Smooth muscle cell of trachea (primary cell): Measurements from ENCODE around the gene KIF19. TPM values are rescaled to one million over a fixed set of nuclear protein-coding genes. Genes with fewer than 3 reads are reported as not detected.

Experiments
- total RNA-seq: library from RNA; depleted of rRNA; stranded (reverse); fragments of >200 nt; gene quantifications from 2 replicates; pipeline ENCODE4 v1.2.1, GENCODE V29; 2014

Gene KIF19, protein sequence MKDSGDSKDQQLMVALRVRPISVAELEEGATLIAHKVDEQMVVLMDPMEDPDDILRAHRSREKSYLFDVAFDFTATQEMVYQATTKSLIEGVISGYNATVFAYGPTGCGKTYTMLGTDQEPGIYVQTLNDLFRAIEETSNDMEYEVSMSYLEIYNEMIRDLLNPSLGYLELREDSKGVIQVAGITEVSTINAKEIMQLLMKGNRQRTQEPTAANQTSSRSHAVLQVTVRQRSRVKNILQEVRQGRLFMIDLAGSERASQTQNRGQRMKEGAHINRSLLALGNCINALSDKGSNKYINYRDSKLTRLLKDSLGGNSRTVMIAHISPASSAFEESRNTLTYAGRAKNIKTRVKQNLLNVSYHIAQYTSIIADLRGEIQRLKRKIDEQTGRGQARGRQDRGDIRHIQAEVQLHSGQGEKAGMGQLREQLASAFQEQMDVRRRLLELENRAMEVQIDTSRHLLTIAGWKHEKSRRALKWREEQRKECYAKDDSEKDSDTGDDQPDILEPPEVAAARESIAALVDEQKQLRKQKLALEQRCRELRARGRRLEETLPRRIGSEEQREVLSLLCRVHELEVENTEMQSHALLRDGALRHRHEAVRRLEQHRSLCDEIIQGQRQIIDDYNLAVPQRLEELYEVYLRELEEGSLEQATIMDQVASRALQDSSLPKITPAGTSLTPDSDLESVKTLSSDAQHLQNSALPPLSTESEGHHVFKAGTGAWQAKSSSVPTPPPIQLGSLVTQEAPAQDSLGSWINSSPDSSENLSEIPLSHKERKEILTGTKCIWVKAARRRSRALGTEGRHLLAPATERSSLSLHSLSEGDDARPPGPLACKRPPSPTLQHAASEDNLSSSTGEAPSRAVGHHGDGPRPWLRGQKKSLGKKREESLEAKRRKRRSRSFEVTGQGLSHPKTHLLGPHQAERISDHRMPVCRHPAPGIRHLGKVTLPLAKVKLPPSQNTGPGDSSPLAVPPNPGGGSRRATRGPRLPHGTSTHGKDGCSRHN
- under 0.01 TPM in 1 of 2 replicates, not detected in the other for total RNA-seq

GRCh38 chr17:74325743-74326379, at the start of gene KIF19:
KIF19 (plus strand) TSS chr17:74326226; CDS start chr17:74326350, 124 bp downstream.

DNA sequence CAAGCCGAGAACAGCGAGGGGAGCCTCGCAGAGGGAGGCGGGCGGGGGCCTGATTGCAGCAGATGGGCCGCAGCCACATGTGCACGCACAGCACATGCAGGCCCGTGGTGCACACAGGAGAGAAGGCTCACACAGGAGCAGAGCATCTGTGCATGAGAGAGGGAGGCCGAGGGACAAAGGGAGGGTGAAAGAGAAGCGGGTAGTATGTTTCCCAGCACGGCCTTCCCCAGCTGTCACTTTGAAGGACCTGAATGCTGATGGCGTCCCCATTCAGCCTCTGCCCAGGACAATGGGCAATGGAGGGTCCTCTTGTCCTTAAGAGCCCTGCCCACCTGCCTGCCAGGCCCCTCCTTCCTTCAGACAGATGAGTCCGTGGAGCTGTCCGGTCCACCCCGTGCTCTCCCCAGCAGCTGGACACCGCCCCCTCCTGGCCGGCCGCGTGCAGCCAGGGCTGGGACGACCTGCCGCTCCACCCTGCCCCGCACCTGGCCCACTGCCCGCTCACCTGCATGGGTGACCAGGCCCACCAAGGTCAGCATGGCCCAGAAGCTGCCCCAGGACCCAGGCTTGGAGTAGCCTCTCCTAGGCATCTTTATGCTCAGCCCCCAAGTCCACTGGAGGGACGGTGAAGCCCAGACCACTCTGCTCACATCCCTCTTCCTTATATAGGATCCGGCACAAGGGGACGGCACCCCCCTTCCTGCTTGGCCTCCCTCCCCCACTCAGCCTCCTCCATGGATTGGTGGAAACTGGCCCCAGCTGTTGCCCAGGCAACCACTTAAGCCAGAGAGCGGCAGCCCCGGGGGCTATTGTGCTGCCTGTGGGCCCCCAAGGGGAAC, 35.4 kb downstream of the KIF19 start, which contains the start of gene BTBD17:
Gene BTBD17 (minus strand): TSS at position 639 of the 839 bp plus-strand sequence. CDS start 49 bp downstream, at position 590.

GRCh38 chr17:74367206-74367605, 41.2 kb downstream of the KIF19 start, which contains the start of gene GPR142:
GPR142 (plus strand) TSS chr17:74367506; CDS start chr17:74369541, 2,035 bp downstream.

Other genes with a start within 250 kb of the KIF19 start
- gene RPL38, start 122.5 kb upstream of the KIF19 start, total RNA-seq = 646 and 1,211 TPM in 2 replicates
- gene TTYH2, start 112.7 kb upstream of the KIF19 start, total RNA-seq = 3.8 and 4.1 TPM in 2 replicates
- gene DNAI2, start 52.0 kb upstream of the KIF19 start, total RNA-seq = not detected in 2 replicates
- 0.17 TPM in 1 of 2 replicates, not detected in the other for gene BTBD17, start 35.6 kb downstream of the KIF19 start, total RNA-seq
- gene GPR142, start 41.3 kb downstream of the KIF19 start, total RNA-seq = 1.3 TPM in 1 of 2 replicates, not detected in the other
- gene GPRC5C, start 105.9 kb downstream of the KIF19 start, total RNA-seq = 2.3 and 4.8 TPM in 2 replicates
- gene CD300A, start 140.4 kb downstream of the KIF19 start, total RNA-seq = 0.50 TPM in 1 of 2 replicates, not detected in the other
- gene CD300LB, start 205.2 kb downstream of the KIF19 start, total RNA-seq = under 0.01 TPM in 1 of 2 replicates, not detected in the other
- gene CD300C, start 219.9 kb downstream of the KIF19 start, total RNA-seq = not detected in 2 replicates
- not detected in 2 replicates for gene CD300H, start 241.3 kb downstream of the KIF19 start, total RNA-seq